Vagina (tissue), 2 donors: Measurements from ENCODE around the gene RELL1. TPM values are rescaled to one million over a fixed set of nuclear protein-coding genes. Genes with fewer than 3 reads are reported as not detected.
"Not testable (repeated sequence)": the region's sequence is repeated elsewhere in the genome, so short reads cannot be mapped to it uniquely, and the experiment has no call there.

Source experiments
- DNase-seq, 2 donors: peaks; one replicate each; pipeline ENCODE4 v3.0.0-alpha.2; 2017; ENCODE audit errors: extremely low spot score in 2 of 2
- H3K27ac ChIP-seq: fragments of 200-600 bp; sonication (generic); one replicate; pipeline ENCODE4 v1.5.1; 2019
- H3K27me3 ChIP-seq: fragments of 200-600 bp; sonication (generic); one replicate; pipeline ENCODE4 v1.5.1; 2019
- H3K36me3 ChIP-seq, 2 donors: fragments of 200-600 bp; sonication (generic); one replicate each; pipeline ENCODE4 v1.5.1; 2017 to 2019
- H3K4me1 ChIP-seq: fragments of 200-600 bp; sonication (generic); one replicate; pipeline ENCODE4 v1.5.1; 2019
- H3K4me3 ChIP-seq, 2 donors: fragments of 200-600 bp; sonication (generic); 1 replicate in 1 of 2; 2 replicates in 1 of 2; pipeline ENCODE4 v1.5.1; 2016 to 2019
- H3K9me3 ChIP-seq: fragments of 200-600 bp; sonication (generic); one replicate; pipeline ENCODE4 v1.5.1; 2019
- CTCF ChIP-seq, 3 experiments: fragments of 450-650 bp in 2 of 3; fragments of 200-600 bp in 1 of 3; sonication (generic) in 1 of 3; IDR thresholded peaks; one replicate each; pipeline ENCODE4 v1.5.1; 2017 to 2019; ENCODE audit warnings: antibody characterized with exemption in 3 of 3, mild to moderate bottlenecking in 2 of 3, moderate library complexity in 2 of 3
- POLR2A ChIP-seq, 2 donors: fragments of 450-650 bp; IDR thresholded peaks; one replicate each; pipeline ENCODE4 v1.6.1; 2017; ENCODE audit warnings: antibody characterized with exemption in 2 of 2, mild to moderate bottlenecking in 2 of 2, moderate library complexity in 2 of 2
- POLR2AphosphoS5 ChIP-seq, 2 donors: sonication (generic); formaldehyde crosslinking; IDR thresholded peaks; one replicate each; pipeline ENCODE4 v1.9.0; 2017; ENCODE audit warnings: antibody characterized with exemption in 2 of 2, mild to moderate bottlenecking in 2 of 2, low read depth in 1 of 2; ENCODE audit not compliant: insufficient read depth in 1 of 2
- intact Hi-C: fragments of 100-400 bp; cut with DNase I; formaldehyde crosslinking; loops from one replicate; pipeline ENCODE4 v1.15.1; 2023
- total RNA-seq: library from RNA; depleted of rRNA; stranded (reverse); fragments of >200 nt; gene quantifications from one replicate; pipeline ENCODE4 v1.2.3, GENCODE V29; 2016

RELL1 gene
- total RNA-seq, 1 donor from 2014 or later, result 38.8 TPM

GRCh38 chr4:37674439-37674838 is 11.7 kb downstream of the RELL1 start:
- Histone ChIP-seq H3K4me1 (peaks cover 54% of the 10 kb centered on the region), H3K27me3 (no peaks in the 10 kb centered on the region), H3K36me3 (no peaks in the 10 kb centered on the region), H3K9me3 (no peaks in the 10 kb centered on the region), H3K4me3 (no peak overlapping the region), H3K27ac (no peak overlapping the region)
- TF ChIP-seq POLR2AphosphoS5 (IDR thresholded peaks at IDR 0.05; ENCODE audit: insufficient read depth in 1 of 2, low read depth in 1 of 2) (no peak), CTCF (IDR thresholded peaks at IDR 0.05) (no peak), POLR2A (IDR thresholded peaks at IDR 0.05) (no peak)
- intact Hi-C loops, result no loop called here
- no peak for DNase-seq

- Histone ChIP-seq H3K4me3 (no peak overlapping the region), H3K27me3 (no peaks in the 10 kb centered on the region), H3K36me3 (no peaks in the 10 kb centered on the region), H3K27ac (no peak overlapping the region), H3K9me3 (no peaks in the 10 kb centered on the region), H3K4me1 (peaks cover 48% of the 10 kb centered on the region)
- DNase-seq, result no peak
- TF ChIP-seq CTCF (IDR thresholded peaks at IDR 0.05) (no peak), POLR2AphosphoS5 (IDR thresholded peaks at IDR 0.05; ENCODE audit: insufficient read depth in 1 of 2, low read depth in 1 of 2) (no peak), POLR2A (IDR thresholded peaks at IDR 0.05) (no peak)
- intact Hi-C loops, result no loop called here
These were observed 12.5 kb downstream of the RELL1 start for GRCh38 chr4:37673538-37674192.

DNA sequence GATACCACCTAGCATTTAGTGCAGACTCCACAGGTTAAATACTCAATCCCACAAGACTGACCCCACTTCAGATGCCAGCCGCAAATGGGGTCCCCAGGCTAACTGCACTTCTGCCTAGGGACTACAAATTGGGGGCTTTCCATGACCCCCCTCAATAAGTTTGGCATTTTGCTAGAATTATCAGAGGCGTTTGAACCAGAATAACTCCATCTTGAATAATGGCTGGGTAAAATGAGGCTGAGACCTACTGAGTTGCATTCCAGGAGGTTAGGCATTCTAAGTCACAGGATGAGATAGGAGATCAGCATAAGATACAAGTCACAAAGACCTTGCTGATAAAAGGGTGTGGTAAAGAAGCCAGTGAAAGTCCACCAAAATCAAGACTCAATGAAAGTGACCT is 15.1 kb downstream of the RELL1 start:
- H3K27me3 ChIP-seq, result no peaks in the 10 kb centered on the region
- H3K27ac ChIP-seq, result no peak overlapping the region
- H3K9me3 ChIP-seq, result no peaks in the 10 kb centered on the region
- intact Hi-C loops, result no loop called here
- no peaks in the 10 kb centered on the region for H3K36me3 ChIP-seq
- no peak for DNase-seq
- H3K4me1 ChIP-seq, result peaks cover 47% of the 10 kb centered on the region
- no peak for TF ChIP-seq POLR2A (IDR thresholded peaks at IDR 0.05)
- TF ChIP-seq POLR2AphosphoS5 (IDR thresholded peaks at IDR 0.05; ENCODE audit: insufficient read depth in 1 of 2, low read depth in 1 of 2), result no peak
- no peak for TF ChIP-seq CTCF (IDR thresholded peaks at IDR 0.05)
- H3K4me3 ChIP-seq, result no peak overlapping the region

DNA sequence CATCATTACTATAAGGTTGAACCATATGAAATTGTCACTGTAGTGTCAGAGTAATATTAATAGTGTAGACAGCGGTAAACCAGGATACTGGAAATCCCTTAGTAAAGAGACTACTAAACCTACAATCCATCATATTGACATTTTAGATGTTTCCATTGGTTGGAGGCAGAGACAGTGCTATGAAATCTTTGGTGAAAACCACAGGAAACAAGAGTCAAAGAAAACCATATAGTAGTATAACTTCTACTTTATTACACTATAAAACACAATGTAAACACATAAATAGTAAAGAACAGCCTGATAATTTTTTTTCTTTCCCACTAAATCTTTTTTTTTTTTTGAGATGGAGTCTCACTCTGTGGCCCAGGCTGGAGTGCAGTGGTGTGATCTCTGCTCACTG is 15.9 kb downstream of the RELL1 start:
- Histone ChIP-seq H3K27ac (no peak overlapping the region), H3K36me3 (no peaks in the 10 kb centered on the region), H3K4me1 (peaks cover 47% of the 10 kb centered on the region), H3K9me3 (no peaks in the 10 kb centered on the region), H3K27me3 (no peaks in the 10 kb centered on the region), H3K4me3 (no peak overlapping the region)
- intact Hi-C loops, result no loop called here
- DNase-seq, result no peak
- TF ChIP-seq CTCF (IDR thresholded peaks at IDR 0.05) (no peak), POLR2AphosphoS5 (IDR thresholded peaks at IDR 0.05; ENCODE audit: insufficient read depth in 1 of 2, low read depth in 1 of 2) (no peak), POLR2A (IDR thresholded peaks at IDR 0.05) (no peak)

DNA sequence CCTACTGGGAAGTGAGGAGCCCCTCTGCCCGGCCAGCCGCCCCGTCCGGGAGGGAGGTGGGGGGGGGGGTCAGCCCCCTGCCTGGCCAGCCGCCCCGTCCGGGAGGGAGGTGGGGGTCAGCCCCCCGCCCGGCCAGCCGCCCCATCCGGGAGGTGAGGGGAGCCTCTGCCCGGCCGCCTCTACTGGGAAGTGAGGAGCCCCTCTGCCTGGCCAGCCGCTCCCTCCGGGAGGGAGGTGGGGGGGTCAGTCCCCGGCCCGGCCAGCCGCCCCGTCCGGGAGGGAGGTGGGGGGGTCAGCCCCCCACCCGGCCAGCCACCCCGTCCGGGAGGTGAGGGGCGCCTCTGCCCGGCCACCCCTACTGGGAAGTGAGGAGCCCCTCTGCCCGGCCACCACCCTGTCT is 17.1 kb downstream of the RELL1 start:
- H3K9me3 ChIP-seq, H3K27me3 ChIP-seq, H3K27ac ChIP-seq, H3K36me3 ChIP-seq, H3K4me3 ChIP-seq, intact Hi-C loops, DNase-seq: not testable (repeated sequence)
- H3K4me1 ChIP-seq, result peaks cover 48% of the 10 kb centered on the region
